ELF-1 (cell line): ENCODE results near the gene B3GALT4.

Experiments
- DNase-seq: peaks from one replicate; pipeline ENCODE4 v3.0.0-alpha.2; 2016; ENCODE audit warnings: low read depth, low spot score

Gene B3GALT4

DNA sequence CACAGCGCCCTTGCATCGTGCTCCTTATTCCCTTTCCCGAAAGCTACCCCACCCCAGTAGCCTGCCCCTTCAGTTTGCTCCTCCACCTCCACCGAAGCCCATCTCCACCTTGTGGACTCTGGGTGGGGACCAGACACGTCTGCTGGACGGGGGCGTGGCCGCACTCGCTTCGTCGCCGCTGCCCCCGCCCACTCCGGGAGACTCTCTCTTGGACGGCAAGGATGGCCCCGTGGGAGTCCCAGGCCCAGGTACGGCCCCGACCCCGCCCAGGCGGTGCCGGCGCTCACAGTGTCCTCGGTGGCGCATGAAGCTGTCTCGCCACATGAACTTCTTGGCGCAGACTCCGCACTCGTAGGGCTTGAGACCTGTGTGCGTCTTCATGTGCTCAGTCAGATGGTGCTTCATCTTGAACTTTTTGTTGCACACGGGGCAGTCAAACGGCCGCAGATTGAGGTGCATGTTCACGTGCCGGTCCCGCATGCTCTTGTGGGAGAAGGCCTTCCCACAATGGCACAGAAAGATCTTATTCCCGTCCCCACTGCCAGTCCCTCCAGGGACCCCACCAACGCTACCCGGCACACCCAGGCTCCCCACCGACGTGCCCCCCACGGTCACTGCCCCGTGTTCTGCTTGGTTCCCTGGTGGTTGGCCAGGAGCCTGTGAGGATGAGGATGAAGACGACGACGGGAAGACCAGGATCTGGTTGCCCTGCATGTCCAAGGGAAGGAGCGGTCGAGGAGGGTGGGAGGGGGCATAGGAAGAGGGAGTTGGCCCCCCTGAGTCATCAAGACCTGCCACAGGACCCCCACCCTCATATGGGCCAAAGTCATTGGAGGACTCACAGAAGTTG is 38.2 kb downstream of the B3GALT4 start:
- DNase-seq = peak; percentile 50

GRCh38 chr6:33315793-33316602 is 39.1 kb downstream of the B3GALT4 start:
- no peak for DNase-seq

- no peak for DNase-seq
Measured at GRCh38 chr6:33316603-33317418, 39.9 kb downstream of the B3GALT4 start.

GRCh38 chr6:33317419-33317668 is 40.4 kb downstream of the B3GALT4 start:
- DNase-seq = no peak

GRCh38 chr6:33317669-33318425 is 40.9 kb downstream of the B3GALT4 start, which contains the start of gene ZBTB22:
Gene ZBTB22 (minus strand): TSS chr6:33317744. CDS start chr6:33316916, 828 bp downstream.
- peak; percentile 99 for DNase-seq

- DNase-seq = no peak
Measured at GRCh38 chr6:33318426-33319073, 41.6 kb downstream of the B3GALT4 start.

DNA sequence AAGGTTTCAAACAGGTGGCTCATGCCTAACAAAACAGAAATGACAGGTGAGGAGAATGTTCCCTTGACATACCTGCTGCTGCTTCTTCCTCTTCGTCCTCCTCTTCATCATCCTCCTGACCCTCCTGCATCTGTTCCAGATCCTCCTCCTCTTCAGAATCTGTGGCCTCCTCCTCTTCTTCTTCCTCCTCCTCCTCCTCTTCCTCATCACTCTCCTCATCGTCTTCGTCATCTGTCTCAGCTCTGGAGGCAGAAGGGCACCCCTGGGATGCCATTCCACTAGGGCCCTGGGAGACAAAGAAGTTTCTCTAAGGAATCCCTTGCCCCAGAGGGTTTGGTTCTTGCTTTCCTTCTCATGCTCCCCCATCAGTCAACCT is 43.0 kb downstream of the B3GALT4 start:
- no peak for DNase-seq

GRCh38 chr6:33320315-33321181 is 43.6 kb downstream of the B3GALT4 start:
- DNase-seq = peak; percentile 51

- no peak for DNase-seq
Measured at GRCh38 chr6:33321227-33321626, 44.3 kb downstream of the B3GALT4 start.

- no peak for DNase-seq
Measured at GRCh38 chr6:33323623-33323948, 46.7 kb downstream of the B3GALT4 start.

DNA sequence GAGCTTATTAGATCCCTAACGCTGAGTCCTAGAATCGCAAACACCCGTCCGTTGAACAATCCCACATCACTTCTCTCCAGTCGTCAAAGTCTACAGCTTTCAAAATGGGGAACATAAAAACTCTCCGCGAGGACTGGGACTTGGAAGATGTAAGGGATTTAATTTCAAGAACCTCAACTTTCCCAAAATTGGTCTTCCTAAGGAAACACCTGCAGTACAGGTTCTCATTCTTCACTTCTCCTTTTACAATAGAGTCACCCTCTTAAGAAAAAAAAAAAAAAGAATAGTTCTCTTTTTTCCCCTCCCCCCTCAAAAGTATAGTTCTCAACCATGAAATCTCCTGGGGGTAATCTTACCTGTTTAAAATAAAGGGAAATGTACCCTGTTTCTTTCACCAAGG is 47.2 kb downstream of the B3GALT4 start:
- no peak for DNase-seq
